Fibroblast of gingiva (primary cell): Measurements from ENCODE around the gene PIP.
"Not testable (repeated sequence)": the region's sequence is repeated elsewhere in the genome, so short reads cannot be mapped to it uniquely, and the experiment has no call there.

Source experiments
- DNase-seq: peaks from one replicate; pipeline ENCODE4 v3.0.0-alpha.2; 2011; ENCODE audit warnings: low read depth

The PIP gene

DNA sequence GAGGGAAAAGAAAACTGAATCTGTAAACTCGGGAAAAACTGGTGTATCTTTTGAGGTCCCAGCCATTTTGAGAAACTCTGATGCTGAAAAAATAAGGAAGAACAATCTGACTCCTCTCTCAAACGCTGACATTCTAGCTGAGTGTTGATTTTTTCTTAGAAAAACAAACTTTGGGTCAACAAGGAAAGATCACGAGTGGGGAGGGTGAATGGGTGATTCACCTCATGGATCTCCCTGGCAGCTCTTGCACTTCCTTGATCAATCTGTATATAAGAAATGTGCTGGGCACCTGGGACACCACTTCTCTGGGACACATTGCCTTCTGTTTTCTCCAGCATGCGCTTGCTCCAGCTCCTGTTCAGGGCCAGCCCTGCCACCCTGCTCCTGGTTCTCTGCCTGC lies at the start of gene PIP:
Gene PIP (plus strand): TSS at position 297 of the 400 bp plus-strand sequence. CDS start 40 bp downstream, at position 337.
- no peak for DNase-seq

DNA sequence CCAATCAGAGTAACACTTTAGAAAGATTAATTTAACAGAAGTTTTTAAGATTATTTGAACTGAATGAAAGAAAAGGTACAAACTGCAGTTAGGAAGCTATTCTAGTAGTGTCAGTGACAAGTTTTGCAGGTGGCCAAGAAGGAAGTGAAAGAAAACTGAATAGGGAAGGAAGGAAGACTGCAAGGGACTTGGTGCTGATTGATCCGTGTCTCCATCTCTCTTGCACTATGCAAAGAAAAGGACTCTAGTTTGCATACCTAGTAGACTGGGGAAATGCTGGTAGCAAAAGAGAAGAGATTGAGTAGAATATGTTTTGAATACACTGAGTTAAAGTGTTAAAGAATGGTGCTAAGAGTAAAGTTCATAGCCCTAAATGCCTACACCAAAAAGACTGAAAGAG lies 46.8 kb upstream of the PIP start:
- DNase-seq: no peak

DNA sequence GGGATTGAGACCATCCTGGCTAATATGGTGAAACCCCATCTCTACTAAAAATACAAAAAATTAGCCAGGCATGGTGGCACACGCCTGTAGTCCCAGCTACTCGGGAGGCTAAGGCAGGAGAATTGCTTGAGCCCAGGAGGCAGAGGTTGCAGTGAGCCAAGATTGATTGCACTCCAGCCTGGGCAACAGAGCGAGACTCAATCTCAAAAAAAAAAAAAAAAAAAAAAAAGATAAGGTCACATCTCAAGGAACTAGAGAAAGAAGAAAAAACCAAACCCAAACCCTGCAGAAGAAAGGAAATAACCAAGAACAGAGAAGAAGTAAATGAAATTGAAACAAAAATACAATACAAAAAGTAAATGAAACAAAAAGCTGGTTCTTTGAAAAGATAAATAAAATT lies 46.3 kb upstream of the PIP start:
- not testable (repeated sequence) for DNase-seq

DNA sequence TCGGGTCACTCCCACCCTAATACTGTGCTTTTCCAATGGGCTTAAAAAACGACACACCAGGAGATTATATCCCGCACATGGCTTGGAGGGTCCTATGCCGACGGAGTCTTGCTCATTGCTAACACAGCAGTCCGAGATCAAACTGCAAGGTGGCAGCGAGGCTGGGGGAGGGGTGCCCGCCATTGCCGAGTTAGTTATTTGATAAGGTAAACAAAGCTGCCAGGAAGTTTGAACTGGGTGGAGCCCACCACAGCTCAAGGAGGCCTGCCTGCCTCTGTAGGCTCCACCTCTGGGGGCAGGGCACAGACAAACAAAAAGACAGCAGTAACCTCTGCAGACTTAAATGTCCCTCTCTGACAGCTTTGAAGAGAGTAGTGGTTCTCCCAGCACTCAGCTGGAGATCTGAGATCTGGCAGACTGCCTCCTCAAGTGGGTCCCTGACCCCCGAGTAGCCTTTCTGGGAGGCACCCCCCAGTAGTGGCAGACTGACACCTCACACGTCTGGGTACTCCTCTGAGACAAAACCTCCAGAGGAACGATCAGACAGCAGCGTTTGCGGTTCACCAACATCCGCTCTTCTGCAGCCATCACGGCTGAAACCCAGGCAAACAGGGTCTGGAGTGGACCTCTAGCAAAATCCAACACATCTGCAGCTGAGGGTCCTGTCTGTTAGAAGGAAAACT lies 43.2 kb upstream of the PIP start:
- DNase-seq: not testable (repeated sequence)

DNA sequence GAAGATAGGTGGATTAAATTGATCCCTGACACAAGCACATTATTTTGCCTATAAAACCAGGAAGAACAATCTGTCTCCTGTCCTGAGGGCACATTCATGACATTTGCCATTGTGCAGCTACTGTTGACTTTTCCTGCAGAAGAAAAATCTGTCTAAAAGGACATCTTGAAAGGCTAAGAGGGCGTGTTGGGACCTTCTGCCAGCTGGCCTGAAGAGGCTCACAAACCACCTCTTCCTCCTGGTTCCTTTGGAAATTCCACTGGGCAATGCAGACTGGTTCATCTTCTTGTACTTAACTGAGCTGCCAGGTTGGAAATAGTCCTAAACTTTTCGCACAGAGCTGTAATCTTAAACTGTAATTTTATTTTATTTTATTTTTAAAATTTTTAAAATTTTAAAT lies 35.7 kb upstream of the PIP start:
- no peak for DNase-seq

DNA sequence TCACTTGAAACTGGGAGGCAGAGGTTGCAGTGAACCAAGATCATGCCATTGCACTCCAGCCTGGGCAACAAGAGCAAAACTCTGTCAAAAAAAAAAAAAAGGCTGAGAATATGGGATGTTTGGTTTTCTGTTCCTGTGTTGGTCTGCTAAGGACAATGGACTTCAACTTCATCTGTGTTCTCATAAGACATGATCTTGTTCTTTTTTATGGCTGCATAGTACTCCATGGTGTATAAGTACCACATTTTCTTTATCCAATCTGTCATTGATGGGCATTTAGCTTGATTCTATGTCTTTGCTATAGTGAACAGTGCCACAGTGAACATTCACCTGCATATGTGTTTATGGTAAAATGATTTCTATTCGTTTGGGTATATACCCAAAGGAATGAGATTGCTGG lies 32.3 kb upstream of the PIP start:
- DNase-seq: not testable (repeated sequence)

DNA sequence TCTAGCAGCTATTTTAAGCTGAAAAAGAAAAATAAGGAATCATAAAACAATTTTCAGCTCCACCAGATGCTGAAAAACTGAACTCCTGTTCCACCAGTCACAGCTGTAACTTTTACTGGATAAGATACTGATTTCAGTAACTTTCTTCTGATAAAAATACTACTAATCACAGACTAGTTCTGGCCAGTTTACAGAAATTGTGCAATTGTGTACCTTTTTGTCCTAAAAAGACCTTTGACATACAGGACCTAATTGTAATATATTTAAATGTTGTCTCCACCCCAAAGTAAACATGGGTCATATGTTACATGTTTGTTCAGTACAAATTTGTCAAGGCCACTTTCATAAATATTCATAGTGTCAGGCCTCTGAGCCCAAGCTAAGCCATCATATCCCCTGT lies 27.1 kb upstream of the PIP start:
- no peak for DNase-seq

DNA sequence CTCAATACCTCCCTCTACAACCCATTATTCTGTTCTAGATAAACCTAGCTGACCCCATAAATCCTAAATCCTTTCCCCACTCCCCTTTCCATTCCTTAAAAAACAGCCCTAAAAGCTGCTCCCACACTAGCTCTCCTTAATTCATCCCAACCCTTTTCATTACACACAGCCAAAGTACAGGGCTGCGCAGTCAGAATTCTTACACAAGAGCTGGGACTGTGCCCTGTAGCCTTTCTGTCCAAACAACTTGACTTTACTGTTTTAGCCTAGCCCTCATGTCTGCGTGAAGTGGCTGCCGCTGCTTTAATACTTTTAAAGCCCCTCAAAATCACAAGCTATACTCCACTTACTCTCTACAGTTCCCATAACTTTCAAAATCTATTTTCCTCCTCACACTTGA lies 23.9 kb upstream of the PIP start:
- DNase-seq: not testable (repeated sequence)

- no peak for DNase-seq
Measured at GRCh38 chr7:143117395-143117794, 14.5 kb upstream of the PIP start.

DNA sequence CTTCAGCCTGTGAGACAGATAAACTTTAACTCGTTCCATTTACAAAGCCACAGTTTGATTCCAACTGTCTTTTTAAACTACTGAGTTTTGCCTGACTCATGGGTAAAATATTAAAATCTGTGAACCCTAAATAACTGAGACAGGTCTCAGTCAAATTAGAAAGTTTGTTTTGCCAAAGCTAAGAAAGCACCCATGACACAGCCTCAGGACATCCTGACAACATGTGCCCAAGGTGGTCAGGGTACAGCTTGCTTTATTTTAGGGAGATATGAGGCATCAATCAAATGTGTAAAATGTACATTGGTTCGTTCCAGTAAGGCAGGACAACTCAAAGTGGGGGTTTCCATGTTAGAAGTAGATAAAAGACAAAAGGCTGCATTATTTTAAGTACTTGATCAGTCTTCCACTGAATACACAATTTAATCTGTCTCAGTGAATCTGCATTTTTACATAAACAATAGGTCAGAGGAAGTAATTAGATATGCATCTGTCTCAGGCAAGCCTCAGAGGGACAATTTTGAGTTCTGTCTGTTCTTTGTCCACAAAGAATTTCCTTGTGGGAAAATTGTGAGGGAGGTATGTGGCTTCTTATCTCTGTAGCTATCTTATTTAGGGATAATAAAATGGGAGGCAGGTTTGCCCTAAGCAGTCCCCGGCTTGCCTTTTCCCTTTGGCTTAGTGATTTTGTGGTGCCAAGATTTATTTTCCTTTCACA lies 11.0 kb upstream of the PIP start:
- DNase-seq: no peak

DNA sequence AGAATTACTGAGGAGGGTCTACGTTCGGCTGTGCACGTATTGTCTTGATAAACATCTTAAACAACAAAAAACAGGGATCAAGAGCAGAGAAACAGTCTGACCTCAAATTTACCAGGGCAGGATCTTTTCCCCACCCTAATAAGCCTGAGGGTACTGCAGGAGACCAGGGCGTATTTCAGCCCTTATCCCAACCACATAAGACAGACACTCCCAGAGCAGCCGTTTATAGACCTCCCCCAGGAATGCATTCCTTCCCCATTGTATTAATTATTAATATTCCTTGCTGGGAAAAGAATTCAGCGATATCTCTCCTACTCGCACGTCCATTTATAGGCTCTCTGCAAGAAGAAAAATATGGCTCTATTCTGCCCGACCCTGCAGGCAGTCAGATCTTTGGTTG lies 8.6 kb upstream of the PIP start:
- not testable (repeated sequence) for DNase-seq

DNA sequence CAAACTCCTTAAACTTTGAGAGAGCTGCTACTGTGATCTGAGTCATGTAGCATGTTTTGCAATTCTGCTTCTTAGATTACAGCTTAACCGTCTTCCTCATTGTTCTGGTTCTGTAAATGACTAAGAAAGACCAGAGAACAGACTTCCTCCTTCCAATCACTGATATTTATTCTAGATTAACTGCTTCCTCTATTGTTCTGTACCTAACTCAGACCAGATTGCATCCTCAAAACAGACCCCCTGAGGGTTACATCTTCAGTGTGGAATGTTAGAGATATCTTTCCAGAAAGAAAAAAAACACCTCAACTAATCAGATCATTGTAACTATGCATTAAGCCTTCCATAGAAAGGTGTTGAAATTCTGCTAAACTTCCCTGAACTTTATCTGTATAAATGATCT lies 5.7 kb upstream of the PIP start:
- peak; percentile 76 for DNase-seq

DNA sequence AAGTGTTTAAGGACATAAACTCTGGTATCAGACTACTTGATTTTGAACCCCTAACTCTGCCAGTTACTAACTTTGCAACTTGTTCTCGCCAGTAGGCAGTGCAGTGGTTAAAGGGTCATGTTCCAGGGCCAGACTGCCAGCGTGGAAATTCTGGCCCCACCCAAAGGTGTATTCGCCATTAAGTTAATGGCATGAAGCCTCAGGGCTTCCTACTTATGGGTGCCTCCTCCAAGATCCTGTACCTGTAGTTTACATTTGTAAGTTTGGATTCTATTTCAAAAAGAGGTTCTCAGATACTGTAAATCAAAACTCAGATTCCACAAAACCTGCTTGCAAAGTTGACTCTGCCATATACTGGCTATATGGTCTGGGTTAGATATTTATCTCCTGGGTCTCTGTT lies 2.8 kb upstream of the PIP start:
- no peak for DNase-seq

DNA sequence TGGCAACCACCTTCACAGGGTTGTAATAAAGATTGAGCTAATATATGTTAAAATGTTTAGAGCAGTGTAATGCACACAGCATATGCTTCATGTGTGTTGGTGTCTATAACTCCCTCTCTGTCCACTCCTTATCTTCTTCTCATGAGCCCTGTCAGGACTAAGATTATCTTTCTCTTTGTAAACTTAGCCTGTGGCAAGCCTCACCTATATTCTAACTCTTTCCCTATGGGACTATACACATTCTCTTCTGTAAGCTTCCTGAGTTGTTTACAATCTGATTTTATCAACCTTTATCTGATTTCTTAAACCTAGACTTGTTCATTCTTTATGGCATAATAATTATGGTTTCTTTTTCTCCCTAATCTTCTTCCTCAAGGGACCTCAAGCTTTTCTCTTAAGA lies 2.4 kb upstream of the PIP start:
- DNase-seq: no peak

GRCh38 chr7:143130541-143130940 lies 1.3 kb upstream of the PIP start:
- DNase-seq: no peak

GRCh38 chr7:143147070-143147469 lies 15.2 kb downstream of the PIP start:
- peak; percentile 44 for DNase-seq

- no peak for DNase-seq
Measured at GRCh38 chr7:143148050-143148449, 16.2 kb downstream of the PIP start.

GRCh38 chr7:143148651-143149050 lies 16.8 kb downstream of the PIP start:
- no peak for DNase-seq

DNA sequence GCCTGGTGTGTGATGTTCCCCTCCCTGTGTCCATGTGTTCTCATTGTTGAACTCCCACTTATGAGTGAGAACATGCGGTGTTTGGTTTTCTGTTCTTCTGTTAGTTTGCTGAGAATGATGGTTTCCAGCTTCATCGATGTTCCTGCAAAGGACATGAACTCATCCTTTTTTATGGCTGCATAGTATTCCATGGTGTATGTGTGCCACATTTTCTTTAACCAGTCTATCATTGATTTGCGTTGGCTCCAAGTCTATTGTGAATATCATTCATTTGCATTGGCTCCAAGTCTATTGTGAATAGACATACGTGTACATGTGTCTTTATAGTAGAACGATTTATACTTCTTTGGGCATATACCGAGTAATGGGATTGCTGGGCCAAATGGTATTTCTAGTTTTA lies 18.8 kb downstream of the PIP start:
- DNase-seq: not testable (repeated sequence)

DNA sequence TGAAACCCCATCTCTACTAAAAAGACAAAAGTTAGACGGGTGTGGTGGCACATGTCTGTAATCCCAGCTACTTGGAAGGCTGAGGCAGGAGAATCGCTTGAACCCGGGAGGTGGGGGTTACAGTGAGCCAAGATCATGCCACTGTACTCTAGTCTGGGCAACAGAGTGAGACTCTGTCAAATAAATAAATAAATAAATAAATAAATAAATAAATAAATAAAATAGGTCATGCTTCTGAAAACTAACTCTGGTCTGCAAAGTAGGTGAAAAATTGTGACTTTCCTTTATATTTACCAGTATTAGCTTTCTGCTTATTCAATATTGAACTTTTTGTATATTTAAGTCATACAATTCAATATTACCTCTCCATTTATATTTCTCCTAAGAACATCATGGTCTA lies 26.7 kb downstream of the PIP start:
- DNase-seq: not testable (repeated sequence)

DNA sequence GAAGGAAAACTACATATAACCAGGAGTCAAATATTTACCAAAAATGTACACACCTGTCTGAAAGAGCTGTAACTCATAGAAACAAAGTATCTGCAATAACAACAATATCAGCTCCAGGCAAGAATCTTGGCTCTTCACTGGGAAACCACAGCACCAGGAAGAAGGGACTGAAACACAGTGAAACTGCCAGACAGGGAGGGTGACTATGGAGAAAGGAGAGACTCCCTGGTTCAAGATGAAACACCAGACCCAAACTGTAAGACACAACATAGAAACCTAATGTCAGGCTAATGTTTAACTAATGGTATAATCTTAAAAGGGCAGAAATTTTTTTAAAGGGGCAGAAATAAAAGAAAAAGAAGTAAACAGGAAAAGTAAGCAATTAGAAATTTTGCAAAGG lies 39.8 kb downstream of the PIP start:
- DNase-seq: no peak

DNA sequence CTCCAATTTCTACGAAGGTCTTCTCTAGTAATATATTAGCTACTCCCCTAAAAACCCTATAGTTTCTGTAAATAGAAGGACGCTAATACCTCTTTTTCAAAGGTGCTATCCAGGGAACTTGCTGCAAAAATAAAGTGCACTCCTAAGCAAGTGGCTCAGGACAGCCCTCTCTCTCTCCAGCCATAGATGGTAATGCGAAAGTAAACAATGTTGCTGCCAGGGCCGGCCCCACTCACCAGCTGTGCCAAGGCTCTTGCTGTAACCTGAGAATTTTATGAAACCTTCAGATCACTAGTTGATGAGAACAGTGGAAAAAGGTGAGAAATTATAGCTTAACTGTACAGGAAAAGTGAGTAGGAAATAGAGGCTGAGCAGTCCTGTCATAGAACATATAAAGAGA lies 40.5 kb downstream of the PIP start:
- DNase-seq: peak; percentile 54

- no peak for DNase-seq
Measured at GRCh38 chr7:143176128-143176527, 44.3 kb downstream of the PIP start.
